Measurements from ENCODE around the gene TSHZ2. TPM values are rescaled to one million over a fixed set of nuclear protein-coding genes. Genes with fewer than 3 reads are reported as not detected.

Gene TSHZ2
- total RNA-seq: 4.9 TPM
- long read RNA-seq, partial matches to known transcripts: 0 of 3 reads
- long read RNA-seq, other reads (novel, unspliced or antisense): 3 of 3 reads

- DNase-seq: peak; percentile 73
- intact Hi-C loops (cut with DNase I): no loop called here
Measured at GRCh38 chr20:52972190-52972937, at the start of gene TSHZ2. Gene TSHZ2 (plus strand): TSS chr20:52972358. CDS start chr20:52973294, 936 bp downstream.

GRCh38 chr20:52922436-52922835 is 49.7 kb upstream of the TSHZ2 start:
- DNase-seq (no peak), ATAC-seq (ENCODE audit: poor library complexity) (no peak)
- intact Hi-C loops (cut with DNase I): no loop called here

More at GRCh38 chr20:52972190-52972937, at the start of gene TSHZ2:
- peak; percentile 72 for ATAC-seq (ENCODE audit: poor library complexity)

- intact Hi-C loops (cut with DNase I): no loop called here
- ATAC-seq (ENCODE audit: poor library complexity) (no peak), DNase-seq (no peak)
Measured at GRCh38 chr20:52923123-52923937, 48.8 kb upstream of the TSHZ2 start.

GRCh38 chr20:52924411-52925271 is 47.5 kb upstream of the TSHZ2 start:
- DNase-seq: no peak
- intact Hi-C loops (cut with DNase I): no loop called here
- ATAC-seq (ENCODE audit: poor library complexity): no peak

GRCh38 chr20:52926505-52926904 is 45.7 kb upstream of the TSHZ2 start:
- ATAC-seq (ENCODE audit: poor library complexity): no peak
- intact Hi-C loops (cut with DNase I): no loop called here
- DNase-seq: no peak

- ATAC-seq (ENCODE audit: poor library complexity) (no peak), DNase-seq (no peak)
- intact Hi-C loops (cut with DNase I): no loop called here
Measured at GRCh38 chr20:52933867-52934266, 38.3 kb upstream of the TSHZ2 start.

- DNase-seq (no peak), ATAC-seq (ENCODE audit: poor library complexity) (no peak)
- intact Hi-C loops (cut with DNase I): no loop called here
Measured at GRCh38 chr20:52936351-52937340, 35.5 kb upstream of the TSHZ2 start.

- no peak for ATAC-seq (ENCODE audit: poor library complexity)
- no peak for DNase-seq
- intact Hi-C loops (cut with DNase I): no loop called here
Measured at GRCh38 chr20:52937591-52938100, 34.5 kb upstream of the TSHZ2 start.

- intact Hi-C loops (cut with DNase I): no loop called here
- DNase-seq (no peak), ATAC-seq (ENCODE audit: poor library complexity) (no peak)
Measured at GRCh38 chr20:52939141-52939540, 33.0 kb upstream of the TSHZ2 start.

- intact Hi-C loops (cut with DNase I): no loop called here
- ATAC-seq (ENCODE audit: poor library complexity) (no peak), DNase-seq (no peak)
Measured at GRCh38 chr20:52941808-52942207, 30.4 kb upstream of the TSHZ2 start.

- DNase-seq (no peak), ATAC-seq (ENCODE audit: poor library complexity) (no peak)
- intact Hi-C loops (cut with DNase I): no loop called here
Measured at GRCh38 chr20:52943185-52943841, 28.8 kb upstream of the TSHZ2 start.

- ATAC-seq (ENCODE audit: poor library complexity): no peak
- intact Hi-C loops (cut with DNase I): no loop called here
- no peak for DNase-seq
Measured at GRCh38 chr20:52945268-52945667, 26.9 kb upstream of the TSHZ2 start.

- intact Hi-C loops (cut with DNase I): no loop called here
- ATAC-seq (ENCODE audit: poor library complexity) (no peak), DNase-seq (no peak)
Measured at GRCh38 chr20:52945862-52946522, 26.2 kb upstream of the TSHZ2 start.

GRCh38 chr20:52948491-52948890 is 23.7 kb upstream of the TSHZ2 start:
- ATAC-seq (ENCODE audit: poor library complexity) (no peak), DNase-seq (no peak)
- intact Hi-C loops (cut with DNase I): no loop called here

- no peak for DNase-seq
- no peak for ATAC-seq (ENCODE audit: poor library complexity)
- intact Hi-C loops (cut with DNase I): no loop called here
Measured at GRCh38 chr20:52953020-52953419, 19.1 kb upstream of the TSHZ2 start.

GRCh38 chr20:52954849-52955248 is 17.3 kb upstream of the TSHZ2 start:
- DNase-seq: no peak
- no peak for ATAC-seq (ENCODE audit: poor library complexity)
- intact Hi-C loops (cut with DNase I): no loop called here

- no peak for ATAC-seq (ENCODE audit: poor library complexity)
- intact Hi-C loops (cut with DNase I): no loop called here
- DNase-seq: no peak
Measured at GRCh38 chr20:52958211-52958610, 13.9 kb upstream of the TSHZ2 start.

Measured in Right ventricle myocardium superior (tissue), 1 donor.